Measurements from ENCODE around the gene TRIM49B.
"Not testable (repeated sequence)": the region's sequence is repeated elsewhere in the genome, so short reads cannot be mapped to it uniquely, and the experiment has no call there.

Gene TRIM49B, protein sequence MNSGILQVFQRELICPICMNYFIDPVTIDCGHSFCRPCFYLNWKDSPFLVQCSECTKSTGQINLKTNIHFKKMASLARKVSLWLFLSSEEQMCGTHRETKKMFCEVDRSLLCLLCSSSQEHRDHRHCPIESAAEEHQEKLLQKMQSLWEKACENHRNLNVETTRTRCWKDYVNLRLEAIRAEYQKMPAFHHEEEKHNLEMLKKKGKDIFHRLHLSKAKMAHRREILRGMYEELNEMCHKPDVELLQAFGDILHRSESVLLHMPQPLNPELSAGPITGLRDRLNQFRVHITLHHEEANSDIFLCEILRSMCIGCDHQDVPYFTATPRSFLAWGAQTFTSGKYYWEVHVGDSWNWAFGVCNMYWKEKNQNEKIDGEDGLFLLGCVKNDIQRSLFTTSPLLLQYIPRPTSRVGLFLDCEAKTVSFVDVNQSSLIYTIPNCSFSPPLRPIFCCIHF

DNA sequence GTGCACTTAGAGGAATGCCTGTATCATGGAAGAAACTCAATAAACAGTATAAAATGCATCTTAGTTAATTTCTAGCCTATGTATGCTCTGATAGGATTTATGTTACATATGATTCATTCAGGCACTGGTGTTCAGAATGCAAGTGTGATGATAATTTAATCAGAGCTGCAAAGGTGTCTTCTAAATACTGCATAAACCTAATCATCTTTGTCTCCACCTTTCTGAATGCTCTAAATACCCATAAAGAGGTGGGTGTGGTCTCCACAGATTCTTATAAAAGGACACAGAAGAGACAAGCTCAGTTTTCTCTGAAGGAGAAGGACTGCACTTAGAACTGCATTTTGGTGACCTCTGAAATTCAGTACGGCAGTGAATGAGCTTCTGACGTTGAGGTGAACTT, at the start of gene TRIM49B:
Gene TRIM49B, plus strand, starts transcription at position 301 of the 400 bp plus-strand sequence. CDS start 2,777 bp downstream, outside the sequence.
- H3K9me3 ChIP-seq (replicated peaks; ENCODE audit: insufficient read depth, low read length); H3K4me2 ChIP-seq (ENCODE audit: low read depth, low read length); H2AFZ ChIP-seq (ENCODE audit: low read length); H3K27ac ChIP-seq (ENCODE audit: low read length); H3K4me3 ChIP-seq (ENCODE audit: low read length); H3K4me1 ChIP-seq (ENCODE audit: low read length); H3K27me3 ChIP-seq (replicated peaks; ENCODE audit: insufficient read depth, low read length); H3K79me2 ChIP-seq (ENCODE audit: low read length); H4K20me1 ChIP-seq (ENCODE audit: insufficient read depth, low read length); H3K9me2 ChIP-seq (replicated peaks; ENCODE audit: insufficient read depth, low read length); H3K36me3 ChIP-seq (replicated peaks; ENCODE audit: insufficient read depth, low read length); H3F3A ChIP-seq (ENCODE audit: insufficient read depth, low read length); H3K9ac ChIP-seq (ENCODE audit: low read length); DNase-seq: not testable (repeated sequence)

DNA sequence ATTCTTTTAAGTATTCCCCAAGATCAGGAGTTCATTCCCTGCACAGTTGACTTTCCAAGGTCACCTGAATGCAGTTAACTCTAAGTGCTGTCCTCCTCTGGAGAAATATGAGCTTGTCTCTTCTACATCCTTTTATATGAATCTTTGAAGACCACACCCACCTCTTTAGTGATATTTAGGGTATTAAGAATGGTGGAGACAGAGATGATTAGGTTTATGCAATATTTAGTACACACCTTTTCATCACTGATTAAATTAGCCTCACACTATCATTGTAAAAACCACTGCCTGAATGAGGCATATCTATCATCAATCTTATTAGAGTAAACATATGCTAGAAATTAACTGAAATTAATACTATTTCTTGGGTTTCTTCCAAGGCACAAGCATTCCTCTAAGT, 44.8 kb upstream of the TRIM49B start, which contains the start of gene TRIM51G:
Gene TRIM51G, minus strand, starts transcription at position 101 of the 400 bp plus-strand sequence. CDS start 2,190 bp downstream, outside the sequence.
- not testable (repeated sequence) for H3K4me2 ChIP-seq (ENCODE audit: low read depth, low read length); H3K36me3 ChIP-seq (replicated peaks; ENCODE audit: insufficient read depth, low read length); H3K4me3 ChIP-seq (ENCODE audit: low read length); H3K79me2 ChIP-seq (ENCODE audit: low read length); H3F3A ChIP-seq (ENCODE audit: insufficient read depth, low read length); H3K4me1 ChIP-seq (ENCODE audit: low read length); H2AFZ ChIP-seq (ENCODE audit: low read length); H3K27me3 ChIP-seq (replicated peaks; ENCODE audit: insufficient read depth, low read length); H3K9me2 ChIP-seq (replicated peaks; ENCODE audit: insufficient read depth, low read length); H3K27ac ChIP-seq (ENCODE audit: low read length); H4K20me1 ChIP-seq (ENCODE audit: insufficient read depth, low read length); H3K9ac ChIP-seq (ENCODE audit: low read length); H3K9me3 ChIP-seq (replicated peaks; ENCODE audit: insufficient read depth, low read length); DNase-seq

DNA sequence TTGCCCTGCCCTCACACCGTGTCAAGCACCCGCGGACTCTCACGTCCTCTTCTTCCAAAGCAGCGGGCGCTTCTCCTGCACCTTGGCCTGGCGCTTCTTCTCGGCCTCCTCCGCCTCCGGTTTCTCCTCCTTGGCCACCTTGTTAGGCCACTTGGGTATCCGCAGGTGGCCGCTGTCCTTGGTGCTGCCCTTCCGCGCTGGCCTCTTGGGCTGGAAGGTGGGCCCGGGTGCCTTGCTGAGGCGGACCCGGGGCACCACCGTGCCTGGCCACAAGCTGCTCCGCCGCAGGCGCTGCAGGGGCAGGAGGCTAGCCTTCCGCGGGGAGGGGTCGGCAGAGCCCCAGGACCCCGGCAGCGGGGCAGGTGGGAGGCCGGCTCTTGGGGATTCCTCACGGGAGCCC, 19.6 kb downstream of the TRIM49B start:
- not testable (repeated sequence) for H3K27ac ChIP-seq (ENCODE audit: low read length)

GRCh38 chr11:49049821-49050220, 21.2 kb downstream of the TRIM49B start:
- not testable (repeated sequence) for H4K20me1 ChIP-seq (ENCODE audit: insufficient read depth, low read length); H3K36me3 ChIP-seq (replicated peaks; ENCODE audit: insufficient read depth, low read length); H3K27me3 ChIP-seq (replicated peaks; ENCODE audit: insufficient read depth, low read length); H3K79me2 ChIP-seq (ENCODE audit: low read length); H3K4me1 ChIP-seq (ENCODE audit: low read length); H3K9me2 ChIP-seq (replicated peaks; ENCODE audit: insufficient read depth, low read length); H3F3A ChIP-seq (ENCODE audit: insufficient read depth, low read length); DNase-seq; H3K27ac ChIP-seq (ENCODE audit: low read length); H3K4me3 ChIP-seq (ENCODE audit: low read length); H3K9me3 ChIP-seq (replicated peaks; ENCODE audit: insufficient read depth, low read length); H3K4me2 ChIP-seq (ENCODE audit: low read depth, low read length); H2AFZ ChIP-seq (ENCODE audit: low read length); H3K9ac ChIP-seq (ENCODE audit: low read length)

More for the DNA sequence above, 19.6 kb downstream of the TRIM49B start:
- not testable (repeated sequence) for H4K20me1 ChIP-seq (ENCODE audit: insufficient read depth, low read length); DNase-seq; H3K9me2 ChIP-seq (replicated peaks; ENCODE audit: insufficient read depth, low read length); H3K36me3 ChIP-seq (replicated peaks; ENCODE audit: insufficient read depth, low read length); H3K4me1 ChIP-seq (ENCODE audit: low read length); H3K4me3 ChIP-seq (ENCODE audit: low read length); H3K4me2 ChIP-seq (ENCODE audit: low read depth, low read length); H3F3A ChIP-seq (ENCODE audit: insufficient read depth, low read length); H3K9me3 ChIP-seq (replicated peaks; ENCODE audit: insufficient read depth, low read length); H3K9ac ChIP-seq (ENCODE audit: low read length); H3K79me2 ChIP-seq (ENCODE audit: low read length); H3K27me3 ChIP-seq (replicated peaks; ENCODE audit: insufficient read depth, low read length); H2AFZ ChIP-seq (ENCODE audit: low read length)

GRCh38 chr11:49059012-49059411, 30.4 kb downstream of the TRIM49B start, which contains the start of gene TRIM64C:
Gene TRIM64C, minus strand, starts transcription at chr11:49059112. Its CDS starts 0 bp downstream, at chr11:49059112.
- H2AFZ ChIP-seq (ENCODE audit: low read length); H3K9me3 ChIP-seq (replicated peaks; ENCODE audit: insufficient read depth, low read length); H3K27me3 ChIP-seq (replicated peaks; ENCODE audit: insufficient read depth, low read length); DNase-seq; H3K4me2 ChIP-seq (ENCODE audit: low read depth, low read length); H3K9me2 ChIP-seq (replicated peaks; ENCODE audit: insufficient read depth, low read length); H3K79me2 ChIP-seq (ENCODE audit: low read length); H3K4me3 ChIP-seq (ENCODE audit: low read length); H3K27ac ChIP-seq (ENCODE audit: low read length); H3K36me3 ChIP-seq (replicated peaks; ENCODE audit: insufficient read depth, low read length); H4K20me1 ChIP-seq (ENCODE audit: insufficient read depth, low read length); H3F3A ChIP-seq (ENCODE audit: insufficient read depth, low read length); H3K9ac ChIP-seq (ENCODE audit: low read length); H3K4me1 ChIP-seq (ENCODE audit: low read length): not testable (repeated sequence)

DNA sequence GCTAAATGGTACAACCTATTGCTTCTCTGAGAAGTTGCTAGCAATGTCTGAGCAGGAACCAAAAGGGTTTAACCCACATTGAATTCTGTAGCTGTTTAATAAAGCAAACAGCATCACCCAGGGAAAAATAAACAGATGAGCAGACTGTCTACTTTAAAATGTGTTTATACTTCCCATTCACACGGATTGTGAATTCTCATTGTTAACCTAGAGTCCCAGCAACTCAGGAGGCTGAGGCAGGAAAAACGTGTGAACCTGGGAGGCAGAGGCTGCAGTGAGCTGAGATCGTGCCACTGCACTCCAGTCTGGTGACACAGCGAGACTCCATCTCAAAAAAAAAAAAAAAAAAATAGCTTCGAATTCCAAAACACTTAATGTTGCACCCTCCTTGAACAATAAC, 41.3 kb downstream of the TRIM49B start:
- H3F3A ChIP-seq (ENCODE audit: insufficient read depth, low read length); H3K27me3 ChIP-seq (replicated peaks; ENCODE audit: insufficient read depth, low read length); H3K79me2 ChIP-seq (ENCODE audit: low read length); H3K9me3 ChIP-seq (replicated peaks; ENCODE audit: insufficient read depth, low read length); H3K9ac ChIP-seq (ENCODE audit: low read length); H4K20me1 ChIP-seq (ENCODE audit: insufficient read depth, low read length); H3K4me3 ChIP-seq (ENCODE audit: low read length); H3K4me2 ChIP-seq (ENCODE audit: low read depth, low read length); DNase-seq; H3K9me2 ChIP-seq (replicated peaks; ENCODE audit: insufficient read depth, low read length); H3K36me3 ChIP-seq (replicated peaks; ENCODE audit: insufficient read depth, low read length); H3K27ac ChIP-seq (ENCODE audit: low read length); H2AFZ ChIP-seq (ENCODE audit: low read length); H3K4me1 ChIP-seq (ENCODE audit: low read length): not testable (repeated sequence)

Measured in MM.1S (cell line).